ENCODE results near the gene OAS1. TPM values are rescaled to one million over a fixed set of nuclear protein-coding genes. Genes with fewer than 3 reads are reported as not detected.

Gene OAS1
- total RNA-seq, 1 experiment from 2014 or later, result 10.2 TPM

DNA sequence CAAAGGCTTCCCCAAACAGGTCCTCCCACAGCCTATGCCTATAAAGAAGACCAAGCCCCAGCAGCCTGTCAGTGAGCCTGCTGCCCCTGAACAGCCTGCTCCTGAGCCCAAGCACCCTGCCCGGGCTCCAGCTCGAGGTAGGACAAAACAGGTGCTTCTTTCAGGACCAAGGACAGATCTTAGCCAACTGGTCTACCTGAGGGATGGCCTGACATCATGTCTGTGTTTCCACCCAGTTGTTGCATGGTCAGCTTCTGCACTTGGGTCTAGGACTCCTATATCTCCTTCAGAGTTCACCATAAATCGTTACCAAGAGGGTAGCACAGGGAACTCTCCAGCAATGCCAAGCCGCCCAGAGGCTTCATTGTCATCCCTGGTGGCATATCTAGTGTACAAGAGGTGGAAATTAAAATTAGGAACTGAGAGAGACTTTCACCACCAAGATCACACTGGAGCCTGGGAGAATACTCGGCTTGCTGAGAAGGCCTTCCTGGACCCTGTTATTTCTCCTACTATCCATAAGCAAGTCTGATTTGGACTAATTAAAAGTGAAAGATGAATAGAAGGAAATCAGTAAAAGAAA lies 38.2 kb upstream of the OAS1 start:
- TF ChIP-seq CTCF (conservative IDR thresholded peaks at IDR 0.05; ENCODE audit: low read depth, low read length), result no peak
- TF ChIP-seq EZH2 (IDR thresholded peaks at IDR 0.05; ENCODE audit: low read length, unreplicated experiment), result no peak
- no peak for TF ChIP-seq EZH2phosphoT487 (IDR thresholded peaks at IDR 0.05; ENCODE audit: borderline replicate concordance, low read length)
- Histone ChIP-seq H3F3A (ENCODE audit: low read length, unreplicated experiment) (no peaks in the 10 kb centered on the region), H3K9me2 (replicated peaks; ENCODE audit: low read length) (0 out of 2 replicates have a peak, but pooled peaks cover 5% of the 10 kb centered on the region), H3K36me3 (ENCODE audit: low read depth, low read length) (no peaks in the 10 kb centered on the region), H4K20me1 (ENCODE audit: low read length) (no peaks in the 10 kb centered on the region), H3K27me3 (ENCODE audit: low read length) (peaks cover 79% of the 10 kb centered on the region), H3K79me2 (ENCODE audit: low read length) (no peaks in the 10 kb centered on the region), H3K4me1 (ENCODE audit: insufficient read depth, low read length) (no peaks in the 10 kb centered on the region), H3K4me2 (ENCODE audit: low read length) (no peak overlapping the region), H3K4me3 (ENCODE audit: low read length) (no peak overlapping the region), H3K27ac (ENCODE audit: low read length) (no peak overlapping the region), H3K9ac (ENCODE audit: low read length) (no peak overlapping the region), H2AFZ (ENCODE audit: low read length) (no peak overlapping the region), H3K9me3 (ENCODE audit: low read length) (no peaks in the 10 kb centered on the region)
- ChIA-PET POLR2A (ENCODE audit: unreplicated experiment) (no interaction called here), CTCF (no interaction called here)
- peak; percentile 45; the same call in 1 of the 2 replicates for ATAC-seq
- intact Hi-C loops (cut with micrococcal nuclease), result no loop called here
- no TSS peak for BruUV-seq (replicated peaks)
- peak; percentile 55 for DNase-seq

DNA sequence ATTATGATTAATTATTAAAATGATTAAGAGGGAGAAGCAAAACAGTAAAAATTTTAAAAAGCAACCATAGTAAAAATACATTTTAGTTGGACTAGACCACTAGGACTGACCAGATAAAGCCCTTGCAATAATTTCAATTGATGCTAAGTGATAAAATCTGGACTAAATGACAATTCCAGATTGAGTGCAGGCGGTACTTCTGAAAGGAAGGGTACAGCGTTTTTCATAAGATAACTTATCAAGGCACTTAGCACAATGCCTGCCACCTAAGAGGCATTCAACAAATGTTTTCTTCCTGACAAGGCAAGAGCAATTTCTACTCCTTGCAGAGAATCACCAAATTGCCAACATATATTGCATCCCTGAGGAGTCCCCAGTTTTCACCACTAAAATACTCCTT lies 37.7 kb upstream of the OAS1 start:
- ATAC-seq, result no peak
- H3K9me2 ChIP-seq (replicated peaks; ENCODE audit: low read length), result 0 out of 2 replicates have a peak, but pooled peaks cover 5% of the 10 kb centered on the region
- no peak overlapping the region for H3K4me3 ChIP-seq (ENCODE audit: low read length)
- no peaks in the 10 kb centered on the region for H3K4me1 ChIP-seq (ENCODE audit: insufficient read depth, low read length)
- intact Hi-C loops (cut with micrococcal nuclease), result no loop called here
- no peak overlapping the region for H2AFZ ChIP-seq (ENCODE audit: low read length)
- no peak for TF ChIP-seq EZH2 (IDR thresholded peaks at IDR 0.05; ENCODE audit: low read length, unreplicated experiment)
- TF ChIP-seq CTCF (conservative IDR thresholded peaks at IDR 0.05; ENCODE audit: low read depth, low read length), result no peak
- no peak for TF ChIP-seq EZH2phosphoT487 (IDR thresholded peaks at IDR 0.05; ENCODE audit: borderline replicate concordance, low read length)
- no peaks in the 10 kb centered on the region for H3K36me3 ChIP-seq (ENCODE audit: low read depth, low read length)
- no peaks in the 10 kb centered on the region for H3F3A ChIP-seq (ENCODE audit: low read length, unreplicated experiment)
- no peak overlapping the region for H3K27ac ChIP-seq (ENCODE audit: low read length)
- no peaks in the 10 kb centered on the region for H3K79me2 ChIP-seq (ENCODE audit: low read length)
- no TSS peak for BruUV-seq (replicated peaks)
- H3K27me3 ChIP-seq (ENCODE audit: low read length), result peaks cover 81% of the 10 kb centered on the region
- no peak overlapping the region for H3K9ac ChIP-seq (ENCODE audit: low read length)
- no peak overlapping the region for H3K4me2 ChIP-seq (ENCODE audit: low read length)
- H4K20me1 ChIP-seq (ENCODE audit: low read length), result no peaks in the 10 kb centered on the region
- POLR2A ChIA-PET (ENCODE audit: unreplicated experiment), result no interaction called here
- no peaks in the 10 kb centered on the region for H3K9me3 ChIP-seq (ENCODE audit: low read length)
- CTCF ChIA-PET, result no interaction called here
- no peak for DNase-seq

GRCh38 chr12:112869778-112870177 lies 37.0 kb upstream of the OAS1 start:
- Histone ChIP-seq H3K4me1 (ENCODE audit: insufficient read depth, low read length) (no peaks in the 10 kb centered on the region), H3K4me2 (ENCODE audit: low read length) (no peak overlapping the region), H3F3A (ENCODE audit: low read length, unreplicated experiment) (no peaks in the 10 kb centered on the region), H3K9me3 (ENCODE audit: low read length) (no peaks in the 10 kb centered on the region), H3K27ac (ENCODE audit: low read length) (no peak overlapping the region), H3K27me3 (ENCODE audit: low read length) (peaks cover 81% of the 10 kb centered on the region), H3K4me3 (ENCODE audit: low read length) (no peak overlapping the region), H3K9ac (ENCODE audit: low read length) (no peak overlapping the region), H3K36me3 (ENCODE audit: low read depth, low read length) (no peaks in the 10 kb centered on the region), H3K79me2 (ENCODE audit: low read length) (no peaks in the 10 kb centered on the region), H3K9me2 (replicated peaks; ENCODE audit: low read length) (0 out of 2 replicates have a peak, but pooled peaks cover 5% of the 10 kb centered on the region), H2AFZ (ENCODE audit: low read length) (no peak overlapping the region), H4K20me1 (ENCODE audit: low read length) (no peaks in the 10 kb centered on the region)
- ATAC-seq, result no peak
- DNase-seq, result no peak
- POLR2A ChIA-PET (ENCODE audit: unreplicated experiment), result no interaction called here
- intact Hi-C loops (cut with micrococcal nuclease), result no loop called here
- TF ChIP-seq EZH2phosphoT487 (IDR thresholded peaks at IDR 0.05; ENCODE audit: borderline replicate concordance, low read length) (no peak), EZH2 (IDR thresholded peaks at IDR 0.05; ENCODE audit: low read length, unreplicated experiment) (no peak)
- no TSS peak for BruUV-seq (replicated peaks)
- CTCF ChIA-PET, result no interaction called here

Measured in PC-3 (cell line).